CD8-positive, alpha-beta memory T cell (primary cell): ENCODE data around the gene KCMF1. TPM values are rescaled to one million over a fixed set of nuclear protein-coding genes. Genes with fewer than 3 reads are reported as not detected.
A peak's percentile ranks its signal among the peaks of the same experiment; 100 is the strongest.
"Not testable (repeated sequence)": the region's sequence is repeated elsewhere in the genome, so short reads cannot be mapped to it uniquely, and the experiment has no call there.

Source experiments
- CTCF ChIA-PET: fragments of 350-600 bp; sonication (Branson Sonifier 250); formaldehyde crosslinking; loops from one replicate; lab custom pipeline; 2021; ENCODE audit warnings: antibody characterized with exemption; lab: Charles Lee
- POLR2A ChIA-PET: fragments of 350-600 bp; sonication (Branson Sonifier 250); formaldehyde crosslinking; loops from one replicate; lab custom pipeline; 2021; ENCODE audit warnings: antibody characterized with exemption; lab: Charles Lee
- DNase-seq, 5 donors: peaks; one replicate each; pipeline versions ENCODE4 v3.0.0 to v3.0.0-alpha.2; 2020 to 2022; ENCODE audit warnings: mixed read lengths in 1 of 5
- H3K27ac ChIP-seq: one replicate; pipeline ENCODE4 v1.7.0; 2013; ENCODE audit warnings: low read depth, mild to moderate bottlenecking, low read length, moderate library complexity
- H3K27me3 ChIP-seq: 2 replicates; pipeline ENCODE4 v1.7.0; 2013; ENCODE audit warnings: low read length, mild to moderate bottlenecking; ENCODE audit not compliant: insufficient read depth, poor library complexity, severe bottlenecking
- H3K36me3 ChIP-seq: 2 replicates; pipeline ENCODE4 v1.7.0; 2013; ENCODE audit warnings: mild to moderate bottlenecking, low read length, moderate library complexity; ENCODE audit not compliant: insufficient read depth
- H3K4me1 ChIP-seq: 2 replicates; pipeline ENCODE4 v1.7.0; 2013; ENCODE audit warnings: mild to moderate bottlenecking, low read length, moderate library complexity; ENCODE audit not compliant: insufficient read depth
- H3K4me3 ChIP-seq: 2 replicates; pipeline ENCODE4 v1.7.0; 2013; ENCODE audit warnings: mild to moderate bottlenecking, low read length
- H3K9me3 ChIP-seq: 2 replicates; pipeline ENCODE4 v1.7.0; 2013; ENCODE audit warnings: mild to moderate bottlenecking, low read length
- H3K27ac Mint-ChIP-seq, 8 donors: one replicate each; pipeline ENCODE4 v1.8.0; 2020 to 2021; ENCODE audit warnings: mixed read lengths in 8 of 8, mild to moderate bottlenecking in 6 of 8, inconsistent platforms in 3 of 8, moderate library complexity in 3 of 8
- H3K27me3 Mint-ChIP-seq, 2 donors: one replicate each; pipeline ENCODE4 v1.8.0; 2020 to 2021; ENCODE audit warnings: mixed read lengths in 2 of 2, mild to moderate bottlenecking in 1 of 2, moderate library complexity in 1 of 2
- H3K36me3 Mint-ChIP-seq, 3 donors: one replicate each; pipeline ENCODE4 v1.8.0; 2020 to 2021; ENCODE audit warnings: mixed read lengths in 3 of 3, inconsistent platforms in 1 of 3, mild to moderate bottlenecking in 1 of 3
- H3K4me1 Mint-ChIP-seq, 3 donors: one replicate each; pipeline ENCODE4 v1.8.0; 2020 to 2021; ENCODE audit warnings: mixed read lengths in 3 of 3, inconsistent platforms in 1 of 3, mild to moderate bottlenecking in 1 of 3
- H3K4me3 Mint-ChIP-seq, 7 donors: one replicate each; pipeline ENCODE4 v1.8.0; 2020 to 2021; ENCODE audit warnings: mixed read lengths in 7 of 7, mild to moderate bottlenecking in 6 of 7, moderate library complexity in 4 of 7, inconsistent platforms in 2 of 7
- H3K9me3 Mint-ChIP-seq, 5 donors: one replicate each; pipeline ENCODE4 v1.8.0; 2020 to 2022; ENCODE audit warnings: mixed read lengths in 5 of 5, mild to moderate bottlenecking in 3 of 5, moderate library complexity in 2 of 5, inconsistent platforms in 1 of 5
- polyA plus RNA-seq: library from polyadenylated mRNA; unstranded; fragments of 300-500 nt; fragmentation: Illumina TruSeq; gene quantifications from one replicate; pipeline ENCODE4 v1.2.3, GENCODE V29; 2021
- total RNA-seq, 2 experiments: library from RNA; stranded (reverse); gene quantifications; one replicate each; pipeline ENCODE4 v1.2.3, GENCODE V29; 2021

Gene KCMF1
- total and polyA plus RNA-seq, 3 experiments from 2014 or later: 30.7 to 105 (median 98.1) TPM

- peaks cover 29 to 35% (median 33%) of the 10 kb centered on the region in 3 donors for H3K4me1 Mint-ChIP-seq
- peak overlapping the region in 7 of 8 donors; percentile 3 to 85 (median 23) for H3K27ac Mint-ChIP-seq
- no peaks in the 10 kb centered on the region for H3K27me3 Mint-ChIP-seq
- Histone ChIP-seq H3K4me1 (peaks cover 31% of the 10 kb centered on the region), H3K9me3 (no peaks in the 10 kb centered on the region), H3K36me3 (no peaks in the 10 kb centered on the region), H3K4me3 (no peak overlapping the region), H3K27ac (no peak overlapping the region), H3K27me3 (no peaks in the 10 kb centered on the region)
- H3K36me3 Mint-ChIP-seq: no peaks in the 10 kb centered on the region
- no peaks in the 10 kb centered on the region for H3K9me3 Mint-ChIP-seq
- ChIA-PET CTCF (interaction anchor here (0.6 to 3.1 kb wide), 5 partner anchors 10 to 362 kb away, joined by 3 to 28 read pairs (median 4); no protein-coding TSS in a partner anchor), POLR2A (interaction anchor here (1.4 kb wide), 1 partner anchor 27 kb away, joined by 4 read pairs; the partner anchor contains the start of gene KCMF1)
- DNase-seq: no peak
- peak overlapping the region in 1 of 7 donors; percentile 27 for H3K4me3 Mint-ChIP-seq
Measured at GRCh38 chr2:84944295-84944909, 26.6 kb upstream of the KCMF1 start.

GRCh38 chr2:84945838-84946203 lies 25.1 kb upstream of the KCMF1 start:
- ChIA-PET POLR2A (interaction anchor here (0.6 to 2.1 kb wide), 3 partner anchors 20 to 61 kb away, joined by 4 to 14 read pairs (median 10); partner anchors contain the start of gene KCMF1), CTCF (interaction anchor here (1.1 to 3.1 kb wide), 9 partner anchors 11 to 72 kb away, joined by 3 to 28 read pairs (median 6); no protein-coding TSS in a partner anchor)
- H3K27me3 ChIP-seq, H3K27me3 Mint-ChIP-seq, H3K27ac ChIP-seq, H3K4me3 ChIP-seq, H3K36me3 Mint-ChIP-seq, H3K36me3 ChIP-seq, H3K9me3 Mint-ChIP-seq, H3K9me3 ChIP-seq: not testable (repeated sequence)
- peak in 1 of 5 donors; percentile 28 for DNase-seq
- Mint-ChIP-seq H3K4me1 (peaks cover 21 to 27% (median 24%) of the 10 kb centered on the region in 3 donors), H3K4me3 (peak overlapping the region in 2 of 7 donors; percentile 68 to 80), H3K27ac (peak overlapping the region; percentile 23 to 99 (median 84))
- H3K4me1 ChIP-seq: peaks cover 23% of the 10 kb centered on the region

GRCh38 chr2:84946204-84947009 lies 24.6 kb upstream of the KCMF1 start:
- Histone ChIP-seq H3K27me3 (no peaks in the 10 kb centered on the region), H3K36me3 (no peaks in the 10 kb centered on the region), H3K9me3 (no peaks in the 10 kb centered on the region), H3K4me3 (peak overlapping the region; percentile 56), H3K27ac (no peak overlapping the region), H3K4me1 (peaks cover 23% of the 10 kb centered on the region)
- CTCF ChIA-PET: interaction anchor here (1.1 to 3.1 kb wide), 12 partner anchors 11 to 76 kb away, joined by 3 to 28 read pairs (median 4); no protein-coding TSS in a partner anchor
- no peaks in the 10 kb centered on the region for H3K9me3 Mint-ChIP-seq
- H3K4me1 Mint-ChIP-seq: peaks cover 21 to 27% (median 24%) of the 10 kb centered on the region in 3 donors
- POLR2A ChIA-PET: interaction anchor here (0.6 to 2.1 kb wide), 6 partner anchors 21 to 80 kb away, joined by 3 to 14 read pairs (median 6); partner anchors contain the start of gene KCMF1
- DNase-seq: peak in 4 of 5 donors; percentile 20 to 66 (median 47)
- H3K27ac Mint-ChIP-seq: peak overlapping the region; percentile 81 to 99 (median 84)
- no peaks in the 10 kb centered on the region for H3K36me3 Mint-ChIP-seq
- H3K27me3 Mint-ChIP-seq: no peaks in the 10 kb centered on the region
- H3K4me3 Mint-ChIP-seq: peak overlapping the region; percentile 35 to 87 (median 66)

GRCh38 chr2:84947010-84947593 lies 23.9 kb upstream of the KCMF1 start:
- H3K9me3 Mint-ChIP-seq: no peaks in the 10 kb centered on the region
- no peaks in the 10 kb centered on the region for H3K36me3 Mint-ChIP-seq
- ChIA-PET CTCF (interaction anchor here (1.1 to 3.1 kb wide), 11 partner anchors 10 to 77 kb away, joined by 3 to 28 read pairs (median 5); no protein-coding TSS in a partner anchor), POLR2A (interaction anchor here (0.9 to 2.1 kb wide), 5 partner anchors 21 to 80 kb away, joined by 3 to 14 read pairs (median 8); partner anchors contain the start of gene KCMF1)
- Histone ChIP-seq H3K27ac (no peak overlapping the region), H3K9me3 (no peaks in the 10 kb centered on the region), H3K36me3 (no peaks in the 10 kb centered on the region), H3K4me3 (no peak overlapping the region), H3K27me3 (no peaks in the 10 kb centered on the region), H3K4me1 (peaks cover 23% of the 10 kb centered on the region)
- peak overlapping the region; percentile 81 to 99 (median 84) for H3K27ac Mint-ChIP-seq
- no peaks in the 10 kb centered on the region for H3K27me3 Mint-ChIP-seq
- H3K4me3 Mint-ChIP-seq: peak overlapping the region in 5 of 7 donors; percentile 29 to 87 (median 65)
- peaks cover 21 to 27% (median 24%) of the 10 kb centered on the region in 3 donors for H3K4me1 Mint-ChIP-seq
- DNase-seq: no peak

GRCh38 chr2:84953535-84953934 lies 17.4 kb upstream of the KCMF1 start:
- Mint-ChIP-seq H3K4me1 (peaks cover 0 to 6% (median 4%) of the 10 kb centered on the region in 3 donors), H3K27ac (peak overlapping the region in 3 of 8 donors; percentile 49 to 73 (median 51)), H3K9me3 (no peaks in the 10 kb centered on the region), H3K27me3 (no peaks in the 10 kb centered on the region), H3K36me3 (no peaks in the 10 kb centered on the region), H3K4me3 (peak overlapping the region in 1 of 7 donors; percentile 28)
- POLR2A ChIA-PET: interaction anchor here (0.6 kb wide), 1 partner anchor 418 kb away, joined by 8 read pairs; no protein-coding TSS in a partner anchor
- no peak overlapping the region for H3K27ac ChIP-seq
- H3K9me3 ChIP-seq: no peaks in the 10 kb centered on the region
- no peaks in the 10 kb centered on the region for H3K4me1 ChIP-seq
- no peak for DNase-seq
- CTCF ChIA-PET: interaction anchor here (1.7 kb wide), 1 partner anchor 27 kb away, joined by 5 read pairs; no protein-coding TSS in a partner anchor
- no peak overlapping the region for H3K4me3 ChIP-seq
- no peaks in the 10 kb centered on the region for H3K27me3 ChIP-seq
- H3K36me3 ChIP-seq: no peaks in the 10 kb centered on the region

- Histone ChIP-seq H3K4me3 (no peak overlapping the region), H3K9me3 (no peaks in the 10 kb centered on the region), H3K4me1 (no peaks in the 10 kb centered on the region), H3K36me3 (no peaks in the 10 kb centered on the region), H3K27me3 (no peaks in the 10 kb centered on the region), H3K27ac (no peak overlapping the region)
- Mint-ChIP-seq H3K27me3 (no peaks in the 10 kb centered on the region), H3K9me3 (no peaks in the 10 kb centered on the region), H3K4me1 (peaks cover 2 to 8% (median 4%) of the 10 kb centered on the region in 3 donors), H3K4me3 (no peak overlapping the region), H3K36me3 (no peaks in the 10 kb centered on the region), H3K27ac (peak overlapping the region in 3 of 8 donors; percentile 49 to 89 (median 82))
- CTCF ChIA-PET: interaction anchor here (1.7 kb wide), 1 partner anchor 28 kb away, joined by 5 read pairs; no protein-coding TSS in a partner anchor
- POLR2A ChIA-PET: interaction anchor here (0.5 kb wide), 1 partner anchor 1497 kb away, joined by 8 read pairs; no protein-coding TSS in a partner anchor
- DNase-seq: no peak
Measured at GRCh38 chr2:84954329-84954728, 16.6 kb upstream of the KCMF1 start.
